ENCODE results near the gene TBCCD1.

GRCh38 chr3:186540221-186540834 is 26.8 kb downstream of the TBCCD1 start:
- no peak for TF ChIP-seq POLR2A (IDR thresholded peaks at IDR 0.05; ENCODE audit: low read depth, low read length)
- no peak for TF ChIP-seq TAF1 (IDR thresholded peaks at IDR 0.05; ENCODE audit: borderline replicate concordance, low read depth, low read length)
- TF ChIP-seq POLR2AphosphoS5 (IDR thresholded peaks at IDR 0.05; ENCODE audit: low read depth, low read length), result no peak

Data from GM12892 (cell line).